Measurements from ENCODE around the gene PRRC2A. TPM values are rescaled to one million over a fixed set of nuclear protein-coding genes. Genes with fewer than 3 reads are reported as not detected.

The PRRC2A gene
- total RNA-seq, 1 donor from 2014 or later, result 90.6 TPM

DNA sequence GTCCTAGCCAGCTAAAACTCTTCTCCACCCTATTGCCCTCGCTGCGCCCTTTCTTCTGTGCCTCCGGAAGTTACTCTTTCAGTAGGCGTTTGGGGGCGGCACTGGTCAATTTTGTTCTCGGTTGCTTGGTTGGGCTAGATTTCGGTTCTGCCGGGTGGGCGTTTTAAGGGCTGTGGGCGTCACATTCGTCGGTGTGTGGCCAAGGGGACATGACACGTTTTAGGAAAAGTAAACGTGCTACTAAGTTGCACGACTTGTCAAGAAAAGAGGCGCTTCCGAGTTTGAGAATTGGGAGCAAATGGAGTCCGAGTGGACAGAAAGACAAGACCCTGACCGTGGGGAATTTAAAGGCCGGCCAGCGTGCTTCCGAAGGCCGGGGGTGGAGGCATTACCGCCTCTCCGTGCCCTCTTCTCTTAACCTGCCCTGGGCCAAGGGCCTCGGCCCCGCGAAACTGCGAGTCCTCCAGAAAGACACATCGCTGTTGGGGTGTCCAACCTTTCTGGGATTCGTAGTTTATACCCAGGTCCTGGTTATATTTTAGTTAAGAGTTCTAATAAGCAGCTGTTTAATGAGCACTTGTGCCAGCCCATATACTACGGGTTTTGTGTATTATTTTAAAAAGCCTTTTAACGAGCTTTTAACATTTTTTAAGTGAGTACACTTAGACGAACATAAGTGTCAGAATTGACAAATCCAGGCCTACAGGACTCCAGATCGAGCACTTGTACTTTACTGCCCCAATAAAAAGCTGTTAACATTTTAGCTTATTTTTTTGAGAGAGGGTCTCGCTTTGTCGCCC, 32.6 kb downstream of the PRRC2A start:
- DNase-seq (ENCODE audit: low read depth), result peak; percentile 83

DNA sequence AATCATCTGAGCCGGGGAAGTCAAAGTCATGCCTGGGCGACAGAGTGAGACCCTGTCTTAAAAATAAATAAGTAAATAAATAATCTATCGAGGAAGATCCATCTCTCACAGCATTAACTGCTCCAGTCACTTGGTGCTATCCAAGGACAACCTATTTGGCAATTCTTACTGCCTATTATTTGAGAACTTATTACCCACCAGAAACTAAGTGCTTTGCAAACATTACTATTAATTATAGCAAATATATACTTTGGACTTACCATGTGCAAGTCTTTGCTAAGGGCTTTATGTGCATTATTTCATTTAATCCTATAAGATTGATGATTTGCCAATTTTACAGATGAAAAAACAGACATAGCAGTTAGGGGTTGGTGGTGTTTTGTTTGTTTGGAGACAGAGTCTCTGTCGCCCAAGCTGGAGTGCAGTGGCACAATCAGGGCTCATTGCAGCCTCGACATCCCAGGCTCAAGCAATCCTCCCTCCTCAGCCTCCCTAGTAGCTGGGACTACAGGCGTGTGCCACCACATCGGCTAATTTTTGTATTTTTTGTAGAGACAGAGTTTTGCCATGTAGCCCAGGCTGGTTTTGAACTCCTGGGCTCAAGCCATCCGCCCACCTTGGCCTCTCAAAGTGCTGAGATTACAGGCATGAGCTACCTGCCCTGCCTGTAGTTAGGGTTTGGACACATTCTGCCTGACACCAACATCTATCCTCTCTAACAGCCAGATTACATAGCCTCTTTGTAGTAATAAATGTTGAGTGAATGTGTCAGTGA, 34.2 kb downstream of the PRRC2A start:
- no peak for DNase-seq (ENCODE audit: low read depth)

DNA sequence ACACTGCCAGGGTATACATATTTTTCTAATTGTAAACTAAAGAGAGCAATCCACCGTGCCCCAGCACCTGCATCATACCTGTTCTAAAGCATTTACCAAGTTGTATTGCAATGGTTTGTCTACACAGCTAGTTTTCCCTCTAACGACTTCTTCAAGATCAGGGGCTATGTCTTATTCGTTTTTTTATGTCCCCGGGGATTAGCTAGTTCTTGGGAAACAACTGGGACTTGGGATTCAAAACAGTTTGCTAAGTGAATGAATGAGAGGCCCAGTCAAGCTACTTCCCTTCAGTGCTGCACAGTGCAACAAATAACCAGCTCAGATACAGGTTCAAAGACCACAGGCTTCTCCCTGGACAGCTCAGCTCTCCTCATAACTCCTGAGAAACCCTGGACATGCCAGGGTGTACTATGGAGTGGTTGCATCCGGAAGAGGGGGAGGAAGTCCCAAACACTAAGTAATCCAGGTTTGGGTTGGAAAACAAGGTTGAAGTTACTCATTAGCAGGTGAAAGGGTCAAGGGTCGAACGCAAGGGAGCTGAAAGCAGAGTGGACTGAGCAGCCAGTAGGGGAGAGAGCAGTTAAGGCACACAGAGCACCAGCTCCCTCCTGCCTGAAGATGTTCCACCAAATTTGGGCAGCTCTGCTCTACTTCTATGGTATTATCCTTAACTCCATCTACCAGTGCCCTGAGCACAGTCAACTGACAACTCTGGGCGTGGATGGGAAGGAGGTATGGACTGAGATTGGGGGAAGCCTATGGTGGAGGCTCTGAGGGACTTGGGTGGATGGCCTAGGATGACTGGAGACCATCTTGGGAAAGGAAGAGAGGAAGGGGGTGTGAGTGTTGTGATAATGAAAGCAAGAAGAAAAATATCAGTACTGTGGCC, 35.1 kb downstream of the PRRC2A start, which contains the start of gene APOM:
TSS of gene APOM (plus strand) at position 546 of the 889 bp plus-strand sequence. CDS start at position 619, 73 bp downstream.
- peak; percentile 77 for DNase-seq (ENCODE audit: low read depth)

DNA sequence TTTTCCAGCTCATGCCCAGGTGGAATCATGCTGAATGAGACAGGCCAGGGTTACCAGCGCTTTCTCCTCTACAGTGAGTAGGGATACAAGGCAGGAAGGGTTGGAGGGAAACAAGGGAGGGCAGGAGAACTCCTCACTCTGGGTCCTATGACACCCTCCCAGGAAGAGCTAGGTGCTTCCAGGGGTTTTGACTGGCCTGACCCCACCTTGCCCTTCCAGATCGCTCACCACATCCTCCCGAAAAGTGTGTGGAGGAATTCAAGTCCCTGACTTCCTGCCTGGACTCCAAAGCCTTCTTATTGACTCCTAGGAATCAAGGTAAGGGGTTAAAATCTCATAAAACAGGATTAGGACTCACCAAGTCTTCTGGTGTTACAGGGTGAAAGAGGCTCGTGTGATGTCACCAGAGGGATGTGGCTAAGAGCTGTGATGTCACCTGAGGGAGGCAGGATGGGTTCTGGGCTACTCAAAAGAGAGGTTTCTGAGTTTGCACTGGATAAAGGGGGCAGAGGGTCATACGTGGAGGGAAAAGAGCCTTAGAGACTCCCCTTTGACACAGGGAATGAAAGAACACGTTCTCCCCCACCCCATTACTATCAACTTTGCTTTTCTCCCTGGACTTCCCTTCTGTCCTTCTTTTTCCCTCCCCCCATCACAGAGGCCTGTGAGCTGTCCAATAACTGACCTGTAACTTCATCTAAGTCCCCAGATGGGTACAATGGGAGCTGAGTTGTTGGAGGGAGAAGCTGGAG, 37.1 kb downstream of the PRRC2A start:
- DNase-seq (ENCODE audit: low read depth), result no peak

DNA sequence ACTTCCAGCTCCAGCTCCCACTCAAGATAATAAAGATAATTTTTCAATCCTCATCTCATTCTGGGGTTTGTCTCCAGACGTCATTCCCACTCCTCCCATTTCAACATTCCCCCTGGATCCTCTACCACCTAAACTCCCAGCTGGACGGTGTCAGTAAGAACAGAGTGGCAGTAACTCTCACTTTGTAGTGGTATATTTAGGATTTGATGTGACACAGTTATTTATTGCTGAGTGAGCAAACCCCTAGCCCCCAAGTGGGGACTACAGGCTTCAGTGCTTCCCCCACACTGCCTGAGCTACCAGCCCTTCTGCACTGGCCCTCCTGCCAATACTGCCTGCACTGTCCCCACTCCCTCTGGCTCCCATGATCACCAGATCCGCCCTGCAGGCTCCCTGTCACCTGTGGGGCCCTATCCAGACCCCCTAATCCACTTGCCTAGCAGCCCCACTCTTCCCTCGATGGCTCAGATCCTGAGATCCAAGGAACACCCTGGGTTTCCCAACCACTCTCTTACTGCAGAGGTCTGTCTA, 37.7 kb downstream of the PRRC2A start:
- no peak for DNase-seq (ENCODE audit: low read depth)

DNA sequence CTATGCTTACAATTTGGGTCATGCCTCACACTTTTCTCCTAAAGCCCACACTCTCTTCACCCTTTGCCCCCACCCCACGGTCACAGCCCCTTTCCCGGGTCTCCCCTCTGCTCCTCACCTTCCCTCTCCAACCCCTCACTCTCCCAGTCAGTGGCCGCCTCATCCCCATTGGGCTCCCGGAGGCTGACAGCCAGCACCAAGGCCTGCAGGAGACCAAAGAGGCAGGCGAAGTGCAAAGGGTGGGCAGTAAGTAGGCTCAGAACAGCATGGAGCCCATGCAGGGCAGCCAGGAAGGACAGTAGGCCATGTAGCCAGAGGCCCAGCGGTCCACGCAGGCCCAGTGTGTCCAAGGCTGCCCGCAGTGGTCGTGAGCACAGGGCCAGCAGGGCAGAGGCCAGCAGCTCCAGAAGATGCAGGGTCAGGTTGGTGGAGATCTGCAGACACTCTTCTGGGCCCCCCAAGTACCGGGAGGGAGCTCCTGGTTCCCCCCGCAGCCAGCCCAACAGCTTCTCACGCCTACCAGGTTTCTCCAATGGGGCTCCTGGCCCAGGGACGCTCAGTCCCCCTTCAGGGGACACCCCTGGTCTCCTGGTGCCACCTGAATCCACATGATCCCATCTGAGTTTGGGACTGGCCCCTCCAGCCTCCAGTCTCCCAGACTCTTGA, 38.6 kb downstream of the PRRC2A start:
- no peak for DNase-seq (ENCODE audit: low read depth)

DNA sequence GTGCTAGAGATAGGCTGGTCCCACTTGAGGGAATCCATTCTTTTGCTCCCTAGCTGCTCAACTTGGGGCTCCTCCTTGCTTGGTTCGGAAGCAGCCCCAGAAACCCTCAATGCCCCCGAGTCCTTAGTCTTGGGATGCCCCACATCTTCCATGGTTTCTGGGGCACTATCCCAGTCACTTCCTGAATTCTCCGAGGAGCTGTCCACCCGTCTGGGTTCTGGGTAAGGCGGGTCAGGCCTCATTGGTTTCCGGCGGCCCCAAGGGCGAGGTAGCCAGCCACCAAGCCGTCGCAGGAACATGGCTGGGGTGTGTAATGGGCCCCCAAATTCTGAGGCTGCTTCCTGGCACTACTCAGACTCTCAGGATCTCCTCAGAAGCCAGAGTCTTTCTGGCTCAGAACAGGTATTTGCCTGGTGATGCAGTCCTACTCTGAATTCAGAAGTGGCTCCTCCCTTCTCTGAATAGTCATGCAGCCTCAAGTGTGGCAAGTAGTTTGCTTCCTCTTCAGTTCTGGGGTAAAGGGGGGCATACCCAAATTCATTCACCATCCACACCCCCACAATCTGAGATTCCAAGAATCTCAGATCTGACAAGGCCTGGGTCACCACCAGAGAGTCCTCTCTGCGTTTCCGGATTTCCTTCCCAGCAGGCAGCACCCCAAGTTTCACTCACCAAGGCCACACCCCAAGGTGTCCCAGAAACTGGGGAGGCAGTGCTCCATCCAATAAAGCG, 39.3 kb downstream of the PRRC2A start:
- DNase-seq (ENCODE audit: low read depth), result peak; percentile 29

DNA sequence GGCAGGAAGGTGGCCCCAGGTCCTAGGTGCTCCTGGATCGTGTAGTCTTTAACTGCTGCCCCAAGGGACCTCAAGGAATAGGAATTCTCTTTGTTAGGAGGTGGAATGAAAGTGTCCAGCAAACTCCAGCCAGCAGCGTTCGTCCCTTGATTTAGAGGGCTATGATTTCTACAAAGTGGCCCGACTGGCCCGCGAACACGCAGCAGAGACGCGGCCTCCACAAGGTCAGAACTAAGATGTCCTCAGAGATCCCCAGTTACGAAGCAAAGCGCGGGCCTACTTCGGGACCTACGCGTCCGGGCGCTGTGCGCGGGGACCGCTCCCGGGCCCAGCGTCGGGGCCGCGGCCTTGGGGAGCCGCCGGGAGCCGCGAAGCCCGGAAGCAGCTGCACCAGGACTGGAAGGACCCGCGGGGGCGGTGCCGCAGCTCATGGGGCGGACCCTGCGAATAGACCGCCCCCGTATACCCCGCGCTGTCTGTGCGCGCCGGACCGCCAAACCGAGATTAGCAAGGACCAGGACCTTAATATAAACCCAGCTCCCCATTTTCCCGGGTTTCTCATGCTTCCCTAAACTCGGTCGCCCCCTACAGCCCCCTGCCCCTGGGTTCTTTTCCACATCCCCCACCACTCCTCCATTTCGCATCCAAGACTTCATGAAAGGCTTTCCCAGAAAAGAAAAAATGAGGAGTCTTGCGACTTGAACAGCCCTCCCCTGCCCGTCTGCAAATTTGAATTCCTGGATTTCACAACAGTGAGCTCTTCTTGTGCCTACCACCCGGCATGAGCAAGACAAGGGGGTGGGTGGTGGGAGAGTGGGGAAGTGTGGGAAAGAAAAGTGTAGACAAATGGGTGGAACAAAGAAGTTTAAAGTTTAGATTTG, 40.1 kb downstream of the PRRC2A start, which contains the start of gene C6orf47:
TSS of gene C6orf47 (minus strand) at position 398 of the 881 bp plus-strand sequence. CDS start 831 bp downstream, outside the sequence.
- DNase-seq (ENCODE audit: low read depth), result peak; percentile 62

DNA sequence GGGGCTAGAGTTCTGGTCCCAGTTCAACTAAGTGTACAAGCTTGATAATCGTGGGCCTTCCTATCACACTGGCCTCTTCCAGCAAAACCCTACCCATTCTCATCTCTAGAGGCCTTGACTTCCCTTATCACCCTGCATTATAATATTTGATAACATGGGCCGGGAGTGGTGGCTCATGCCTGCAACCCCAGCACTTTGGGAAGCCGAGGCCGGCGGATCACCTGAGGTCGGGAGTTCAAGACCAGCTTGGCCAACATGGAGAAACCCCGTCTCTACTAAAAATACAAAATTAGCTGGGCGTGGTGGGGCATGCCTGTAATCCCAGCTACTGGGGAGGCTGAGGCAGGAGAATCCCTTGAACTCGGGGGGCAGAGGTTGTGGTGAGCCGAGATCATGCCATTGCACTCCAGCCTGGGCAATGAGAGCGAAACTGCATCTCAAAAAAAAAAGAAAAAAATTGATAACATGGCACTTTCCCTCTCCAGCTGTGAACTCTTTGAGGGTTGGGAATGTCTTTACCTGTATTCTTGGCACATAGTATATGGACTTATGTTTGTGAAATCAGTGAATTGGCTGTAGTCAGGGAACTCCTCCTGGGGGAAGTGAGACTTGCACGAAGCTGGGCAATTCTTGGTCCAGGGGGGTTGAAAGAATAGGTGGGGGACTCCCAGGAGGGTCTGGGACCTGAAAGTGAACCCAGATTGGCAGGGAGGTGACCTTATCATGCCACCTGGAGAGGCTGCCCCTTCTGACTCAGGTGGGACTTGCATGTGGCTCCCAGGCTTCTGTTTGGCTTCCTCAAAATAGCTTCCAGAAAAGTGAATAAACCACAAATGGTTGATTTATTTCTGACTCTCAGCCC, 41.0 kb downstream of the PRRC2A start:
- no peak for DNase-seq (ENCODE audit: low read depth)

DNA sequence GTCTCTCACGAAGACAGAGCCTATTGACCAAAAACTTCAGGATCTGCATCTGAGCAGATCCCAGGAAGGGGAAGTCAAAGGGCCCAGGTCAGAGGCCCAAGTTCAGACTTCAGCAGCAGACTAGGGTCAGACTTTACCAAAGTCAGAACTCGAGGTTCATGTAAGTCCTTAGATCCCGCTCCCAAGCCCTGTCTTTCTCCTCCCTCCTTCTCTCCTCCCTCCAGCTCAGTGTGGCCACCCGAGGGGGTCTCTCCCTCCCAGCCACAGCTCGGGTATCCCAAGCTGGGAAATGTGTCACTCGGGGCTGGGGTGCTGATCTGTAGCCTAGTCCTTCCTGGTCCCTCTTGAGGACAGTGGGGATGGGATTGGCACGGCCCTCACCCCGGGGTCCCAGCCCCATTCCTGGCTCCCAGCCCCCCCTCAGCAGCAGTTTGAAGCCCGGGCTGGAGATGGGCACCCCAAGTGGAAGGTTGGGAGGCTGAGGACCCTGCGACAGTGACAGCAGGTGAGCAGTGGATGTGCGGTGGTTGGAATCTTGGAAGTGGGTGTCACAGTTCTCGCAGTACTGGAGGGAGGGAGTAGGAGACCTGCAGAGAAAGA, 41.7 kb downstream of the PRRC2A start:
- no peak for DNase-seq (ENCODE audit: low read depth)

DNA sequence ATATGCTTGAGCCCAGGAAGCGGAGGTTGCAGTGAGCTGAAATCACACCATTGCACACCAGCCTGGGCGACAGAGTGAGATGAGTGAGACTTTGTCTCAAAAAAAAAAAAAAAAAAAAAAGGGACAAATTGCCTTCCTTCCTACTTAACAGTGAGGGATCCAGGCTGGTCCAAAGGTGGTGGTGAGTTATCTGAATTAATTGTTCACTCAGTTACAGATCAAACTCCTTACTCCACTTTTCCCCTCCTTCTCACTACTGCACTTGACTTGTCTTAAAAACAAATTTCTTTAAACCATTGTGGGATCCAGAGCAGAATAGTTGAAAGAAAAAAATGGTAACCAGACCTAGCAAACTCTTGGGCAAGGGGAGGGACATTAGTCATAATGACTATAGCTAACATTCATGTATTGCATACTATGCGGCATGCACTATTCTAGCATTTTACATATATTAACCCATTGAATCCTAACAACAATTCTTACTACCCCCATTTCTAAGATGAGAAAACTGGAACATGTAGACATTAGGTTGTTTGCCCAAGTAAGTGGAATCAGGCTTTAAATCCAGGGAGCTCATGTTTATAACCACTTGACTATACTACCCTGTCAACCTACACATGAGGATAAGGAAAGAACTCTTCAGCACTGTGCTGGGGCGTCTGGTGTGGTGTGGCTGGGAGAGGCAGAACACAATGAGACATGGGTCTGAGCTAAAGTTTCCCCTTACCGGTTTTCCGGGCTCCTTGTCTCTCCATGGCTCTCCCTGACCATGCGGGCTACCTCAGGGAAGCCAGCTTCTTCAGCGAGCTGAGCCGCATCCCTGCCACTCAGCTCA, 42.8 kb downstream of the PRRC2A start:
- no peak for DNase-seq (ENCODE audit: low read depth)

DNA sequence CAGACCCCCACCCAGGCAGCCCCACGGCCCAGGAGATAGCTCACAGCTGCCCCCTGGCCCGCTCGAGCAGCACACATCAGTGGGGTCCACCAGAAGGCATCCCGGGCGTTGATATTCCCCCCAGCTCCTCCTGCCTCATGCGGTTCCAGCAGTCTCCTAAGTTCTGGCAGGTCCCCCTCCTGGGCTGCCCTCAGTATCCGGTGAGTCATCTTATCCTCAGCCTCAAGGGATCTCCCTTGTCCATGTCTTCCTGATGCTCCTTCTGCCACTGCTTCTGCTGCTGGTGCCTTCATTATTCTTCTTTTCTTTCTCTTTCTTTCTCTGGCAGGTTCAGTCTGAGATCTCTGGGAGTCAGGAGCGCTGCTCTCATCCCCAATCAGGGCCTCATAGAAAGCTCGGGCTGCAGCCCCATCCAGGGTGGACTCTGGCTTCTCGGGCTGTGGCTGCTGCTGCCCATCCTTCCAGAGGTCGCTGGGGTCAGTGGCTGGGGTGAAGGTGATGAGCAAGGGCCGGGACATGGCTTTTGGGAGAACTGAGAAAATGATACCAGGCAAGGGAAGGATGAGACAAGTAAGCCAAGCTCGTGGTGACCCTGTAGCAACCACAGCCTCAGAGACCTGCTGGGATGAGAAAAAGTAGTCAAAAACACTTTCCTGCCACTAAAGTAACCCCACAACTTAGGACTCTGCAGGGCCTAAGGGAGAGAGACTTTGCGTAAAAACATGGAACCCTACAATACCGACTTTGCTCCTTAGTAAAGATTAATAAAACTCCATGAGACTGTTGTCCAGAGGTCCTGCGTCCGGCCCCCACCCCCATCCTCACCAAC, 43.7 kb downstream of the PRRC2A start:
- DNase-seq (ENCODE audit: low read depth), result peak; percentile 68

DNA sequence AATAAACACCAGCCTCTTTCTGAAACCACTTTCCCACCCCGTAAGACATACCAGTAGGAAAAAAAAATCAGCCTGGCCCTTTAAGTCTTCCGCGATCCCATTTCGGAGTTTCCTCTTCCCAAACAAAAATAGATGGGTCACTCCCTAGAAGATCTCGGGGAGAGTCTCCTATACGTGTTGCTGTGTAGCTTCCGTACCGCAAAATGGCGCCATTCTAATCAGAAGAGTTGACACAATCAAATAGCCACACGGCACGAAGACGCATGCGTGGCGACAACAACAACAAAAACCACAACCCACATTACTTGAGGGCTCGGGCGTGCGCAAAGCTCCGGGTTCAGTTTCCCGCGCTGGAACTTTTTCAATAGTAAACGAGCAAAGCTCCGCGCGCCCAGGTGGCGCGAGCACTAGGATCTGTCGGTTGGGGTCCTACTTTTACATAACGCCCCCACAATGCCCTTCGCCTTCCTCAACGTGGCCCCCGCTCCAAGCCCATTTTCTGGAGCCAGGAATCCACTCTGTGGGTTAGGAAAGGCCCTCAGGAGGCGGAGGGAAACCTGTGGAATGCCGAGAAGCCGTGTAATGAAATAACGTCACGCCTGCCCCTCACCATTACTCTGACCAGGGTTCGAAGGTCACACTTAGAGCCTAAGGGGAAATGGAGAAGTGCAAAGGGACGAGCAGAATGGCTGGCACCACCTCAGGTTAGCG, 44.4 kb downstream of the PRRC2A start, which contains the start of gene GPANK1:
TSS of gene GPANK1 (minus strand) at position 208 of the 711 bp plus-strand sequence. CDS start 519 bp downstream, outside the sequence.
- DNase-seq (ENCODE audit: low read depth), result peak; percentile 92

Measured in renal cortical epithelial cell (primary cell).